Smooth muscle cell (in vitro differentiated cells): ENCODE results near the gene RDH16. TPM values are rescaled to one million over a fixed set of nuclear protein-coding genes. Genes with fewer than 3 reads are reported as not detected.
"Not testable (repeated sequence)": the region's sequence is repeated elsewhere in the genome, so short reads cannot be mapped to it uniquely, and the experiment has no call there.

Source experiments
- DNase-seq: peaks from one replicate; lab custom pipeline; 2025; ENCODE audit not compliant: unreplicated experiment; lab: John Stamatoyannopoulos, UW
- H2AFZ ChIP-seq: fragments of 200-600 bp; sonication (generic); 2 replicates; pipeline ENCODE4 v1.6.0; 2016; ENCODE audit warnings: antibody characterized with exemption, low read depth, mild to moderate bottlenecking
- H3F3A ChIP-seq: fragments of 200-600 bp; sonication (generic); 2 replicates; pipeline ENCODE4 v1.6.0; 2017; ENCODE audit warnings: antibody characterized with exemption, low read depth
- H3K27ac ChIP-seq: fragments of 200-600 bp; sonication (generic); 2 replicates; pipeline ENCODE4 v1.5.1; 2016; ENCODE audit warnings: low read depth, mild to moderate bottlenecking
- H3K27me3 ChIP-seq: fragments of 200-600 bp; sonication (generic); 2 replicates; pipeline ENCODE4 v1.6.1; 2016; ENCODE audit warnings: low read depth, mild to moderate bottlenecking
- H3K36me3 ChIP-seq: fragments of 200-600 bp; sonication (generic); 2 replicates; pipeline ENCODE4 v1.5.1; 2016; ENCODE audit warnings: low read depth
- H3K4me1 ChIP-seq: fragments of 200-600 bp; sonication (generic); 2 replicates; pipeline ENCODE4 v1.5.1; 2016; ENCODE audit warnings: low read depth
- H3K4me2 ChIP-seq: fragments of 200-600 bp; sonication (generic); 2 replicates; pipeline ENCODE4 v1.6.0; 2016; ENCODE audit warnings: mild to moderate bottlenecking
- H3K4me3 ChIP-seq: fragments of 200-600 bp; sonication (generic); 2 replicates; pipeline ENCODE4 v1.5.1; 2016; ENCODE audit warnings: mild to moderate bottlenecking
- H3K79me2 ChIP-seq: fragments of 200-600 bp; sonication (generic); 2 replicates; pipeline ENCODE4 v1.6.0; 2016; ENCODE audit warnings: low read depth, mild to moderate bottlenecking
- H3K9ac ChIP-seq: fragments of 200-600 bp; sonication (generic); 2 replicates; pipeline ENCODE4 v1.6.0; 2016; ENCODE audit warnings: low read depth
- H3K9me3 ChIP-seq: fragments of 200-600 bp; sonication (generic); replicated peaks from 2 replicates; pipeline ENCODE4 v1.5.1; 2016; ENCODE audit warnings: low read depth
- H4K20me1 ChIP-seq: fragments of 200-600 bp; sonication (generic); 2 replicates; pipeline ENCODE4 v1.6.0; 2016; ENCODE audit warnings: low read depth
- WGBS: methylation state at CpG from one replicate; pipeline ENCODE4 v1.1.7; 2016; ENCODE audit warnings: low lambda C conversion rate; 5-methylcytosine and 5-hydroxymethylcytosine counted together
- polyA plus RNA-seq: library from polyadenylated mRNA; unstranded; fragments of >200 nt; fragmentation: Nextera tagmentation; extraction: Ambion mirVana; gene quantifications from 2 replicates; pipeline ENCODE4 v1.2.1, GENCODE V29; 2016
- total RNA-seq: library from RNA; depleted of rRNA; stranded (reverse); fragments of >200 nt; gene quantifications from 2 replicates; pipeline ENCODE4 v1.2.3, GENCODE V29; 2014
- TF ChIP-seq, protein P1 (sequence below): fragments of 200-600 bp; sonication (generic); IDR thresholded peaks from 2 replicates; pipeline ENCODE4 v1.5.1; 2017; ENCODE audit warnings: borderline replicate concordance, mild to moderate bottlenecking, antibody characterized with exemption; ENCODE audit not compliant: insufficient read depth, poor library complexity, severe bottlenecking

The RDH16 gene
- total and polyA plus RNA-seq, 2 experiments from 2014 or later: 0.55 to 2.0 TPM

DNA sequence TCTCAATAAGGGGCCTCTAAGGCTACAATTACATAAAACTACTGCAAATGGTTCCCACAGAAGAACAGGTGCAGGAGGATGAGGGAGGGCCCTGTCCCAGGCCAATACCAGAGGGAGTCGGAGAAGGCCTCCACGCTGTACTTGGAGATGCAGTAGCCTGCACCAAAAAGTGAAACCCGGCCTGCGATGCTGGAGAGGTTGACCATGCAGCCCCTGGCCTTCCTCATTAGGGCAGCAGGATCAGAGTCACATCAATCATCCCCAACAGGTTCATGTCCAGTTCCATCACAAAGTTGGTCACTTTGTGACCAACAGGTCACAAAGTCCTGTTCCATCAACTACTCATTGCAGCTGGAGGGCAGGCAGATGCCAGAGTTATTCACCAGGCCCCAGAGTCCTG, 26.0 kb upstream of the RDH16 start:
- Histone ChIP-seq H4K20me1 (no peaks in the 10 kb centered on the region), H3K4me1 (no peaks in the 10 kb centered on the region), H3K27ac (no peak overlapping the region), H2AFZ (no peak overlapping the region), H3K27me3 (no peaks in the 10 kb centered on the region), H3K36me3 (no peaks in the 10 kb centered on the region), H3K9ac (no peak overlapping the region), H3K79me2 (no peaks in the 10 kb centered on the region), H3K4me2 (no peak overlapping the region), H3K4me3 (no peak overlapping the region), H3K9me3 (no peaks in the 10 kb centered on the region), H3F3A (peaks cover 7% of the 10 kb centered on the region)
- no peak for DNase-seq
- WGBS: 97% methylated on average over 4 of the region's 4 CpGs
- TF ChIP-seq, protein P1, sequence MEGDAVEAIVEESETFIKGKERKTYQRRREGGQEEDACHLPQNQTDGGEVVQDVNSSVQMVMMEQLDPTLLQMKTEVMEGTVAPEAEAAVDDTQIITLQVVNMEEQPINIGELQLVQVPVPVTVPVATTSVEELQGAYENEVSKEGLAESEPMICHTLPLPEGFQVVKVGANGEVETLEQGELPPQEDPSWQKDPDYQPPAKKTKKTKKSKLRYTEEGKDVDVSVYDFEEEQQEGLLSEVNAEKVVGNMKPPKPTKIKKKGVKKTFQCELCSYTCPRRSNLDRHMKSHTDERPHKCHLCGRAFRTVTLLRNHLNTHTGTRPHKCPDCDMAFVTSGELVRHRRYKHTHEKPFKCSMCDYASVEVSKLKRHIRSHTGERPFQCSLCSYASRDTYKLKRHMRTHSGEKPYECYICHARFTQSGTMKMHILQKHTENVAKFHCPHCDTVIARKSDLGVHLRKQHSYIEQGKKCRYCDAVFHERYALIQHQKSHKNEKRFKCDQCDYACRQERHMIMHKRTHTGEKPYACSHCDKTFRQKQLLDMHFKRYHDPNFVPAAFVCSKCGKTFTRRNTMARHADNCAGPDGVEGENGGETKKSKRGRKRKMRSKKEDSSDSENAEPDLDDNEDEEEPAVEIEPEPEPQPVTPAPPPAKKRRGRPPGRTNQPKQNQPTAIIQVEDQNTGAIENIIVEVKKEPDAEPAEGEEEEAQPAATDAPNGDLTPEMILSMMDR: no peak

DNA sequence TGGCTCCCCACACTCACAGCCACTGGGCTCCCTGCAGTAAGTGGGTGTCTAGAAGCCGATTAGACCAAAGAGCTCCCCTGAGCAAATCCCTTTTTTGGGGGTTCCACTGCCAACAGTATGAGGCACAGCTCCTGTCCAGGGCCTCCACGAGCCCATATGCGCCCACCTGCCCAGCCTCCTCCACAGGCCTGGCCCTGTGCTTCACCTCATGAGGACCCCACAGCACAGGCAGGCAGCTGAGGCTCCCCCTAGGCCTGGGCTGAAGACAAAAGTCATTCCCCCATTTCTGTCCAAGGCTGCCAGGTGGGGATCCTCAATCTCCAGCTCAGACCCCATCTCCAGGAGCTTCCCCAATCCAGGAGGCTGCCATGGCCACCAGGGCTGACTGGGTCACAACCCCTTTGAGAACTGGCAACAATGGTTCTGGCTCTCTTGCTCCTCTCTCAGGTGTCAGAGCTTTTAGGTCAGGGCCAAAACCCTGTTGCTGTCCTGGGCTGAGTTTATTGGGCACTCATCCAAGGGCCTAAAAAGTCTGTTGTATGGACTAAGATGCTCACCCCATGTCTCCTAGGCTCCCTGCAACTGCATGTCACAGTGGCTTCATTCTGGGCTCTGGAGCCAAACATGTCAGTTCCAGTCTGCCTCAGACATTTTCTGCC, 25.3 kb upstream of the RDH16 start:
- not testable (repeated sequence) for H3K9me3 ChIP-seq, H3K4me1 ChIP-seq, H3F3A ChIP-seq, H2AFZ ChIP-seq, DNase-seq, H3K79me2 ChIP-seq, H3K4me2 ChIP-seq, H3K27ac ChIP-seq, H3K36me3 ChIP-seq, H4K20me1 ChIP-seq, H3K4me3 ChIP-seq, H3K27me3 ChIP-seq, H3K9ac ChIP-seq
- 78% methylated on average over 3 of the region's 3 CpGs for WGBS

DNA sequence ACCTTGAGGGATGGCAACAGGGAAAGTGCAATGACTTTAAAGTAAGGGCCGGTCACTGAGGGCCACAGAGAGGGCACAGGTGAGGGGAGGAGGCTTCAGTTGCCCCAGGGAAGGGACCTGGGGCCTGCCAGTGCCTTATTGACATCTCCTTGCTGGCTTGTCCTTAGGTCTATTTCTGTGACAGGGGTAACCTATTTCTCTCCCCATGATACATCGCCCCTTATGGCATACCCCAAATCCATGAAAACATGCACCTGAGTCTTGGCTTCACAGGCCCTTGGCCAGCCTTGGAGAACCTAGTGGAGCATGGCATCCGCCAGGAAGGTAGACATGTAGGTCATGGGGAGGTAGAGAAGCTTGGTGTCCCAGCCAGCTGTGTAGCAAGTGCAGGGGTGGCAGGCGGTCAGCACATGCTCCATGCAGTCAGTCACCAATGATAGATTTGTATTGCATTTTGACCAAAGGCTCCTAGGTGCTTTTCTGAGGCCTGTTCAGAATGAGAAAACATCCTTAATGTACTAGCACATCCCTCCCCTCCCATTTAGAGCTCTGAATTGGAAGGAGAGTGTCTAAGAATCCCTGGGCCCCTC, 23.6 kb upstream of the RDH16 start:
- H3K27ac ChIP-seq: no peak overlapping the region
- 94% methylated on average over 4 of the region's 4 CpGs for WGBS
- H3K9me3 ChIP-seq: no peaks in the 10 kb centered on the region

DNA sequence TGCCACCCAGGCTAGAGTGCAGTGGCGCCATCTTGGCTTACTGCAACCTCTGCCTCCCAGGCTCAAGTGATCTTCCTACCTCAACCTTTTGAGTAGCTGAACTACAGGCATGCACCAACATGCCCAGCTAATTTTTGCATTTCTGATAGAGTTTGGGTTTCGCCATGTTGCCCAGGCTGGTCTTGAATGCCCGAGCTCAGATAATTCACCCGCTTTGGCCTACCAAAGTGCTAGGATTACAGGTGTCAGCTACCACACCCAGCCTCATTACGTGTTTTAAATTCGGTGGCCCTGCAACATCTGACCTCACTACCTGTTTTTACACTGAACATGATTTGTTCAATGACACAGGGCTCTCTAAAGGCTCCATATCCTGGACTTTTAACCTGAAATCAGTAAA, 22.9 kb upstream of the RDH16 start:
- Histone ChIP-seq H3K9ac (no peak overlapping the region), H3K4me3 (no peak overlapping the region), H3K27ac (no peak overlapping the region), H3K9me3 (no peaks in the 10 kb centered on the region), H3K27me3 (no peaks in the 10 kb centered on the region), H3F3A (no peaks in the 10 kb centered on the region), H3K4me2 (no peak overlapping the region), H3K79me2 (no peaks in the 10 kb centered on the region), H2AFZ (no peak overlapping the region), H4K20me1 (no peaks in the 10 kb centered on the region), H3K4me1 (no peaks in the 10 kb centered on the region), H3K36me3 (no peaks in the 10 kb centered on the region)
- WGBS: 89% methylated on average over 6 of the region's 6 CpGs
- DNase-seq: no peak
- TF ChIP-seq, protein P1: no peak

More for the DNA sequence above, 23.6 kb upstream of the RDH16 start:
- no peak overlapping the region for H3K9ac ChIP-seq
- H4K20me1 ChIP-seq: no peaks in the 10 kb centered on the region
- H3K79me2 ChIP-seq: no peaks in the 10 kb centered on the region
- H3K36me3 ChIP-seq: no peaks in the 10 kb centered on the region
- H3F3A ChIP-seq: peaks cover 2% of the 10 kb centered on the region
- no peaks in the 10 kb centered on the region for H3K27me3 ChIP-seq
- no peak overlapping the region for H3K4me3 ChIP-seq
- TF ChIP-seq, protein P1: no peak
- no peak overlapping the region for H3K4me2 ChIP-seq
- no peaks in the 10 kb centered on the region for H3K4me1 ChIP-seq
- DNase-seq: no peak
- no peak overlapping the region for H2AFZ ChIP-seq
